Measurements from ENCODE around the gene CD200R1L. TPM values are rescaled to one million over a fixed set of nuclear protein-coding genes. Genes with fewer than 3 reads are reported as not detected.

Gene CD200R1L
- total and polyA plus RNA-seq, 9 of the 15 experiments (the other 6 are each of a cell fraction or from before 2014, with no cell fraction given), result not detected

DNA sequence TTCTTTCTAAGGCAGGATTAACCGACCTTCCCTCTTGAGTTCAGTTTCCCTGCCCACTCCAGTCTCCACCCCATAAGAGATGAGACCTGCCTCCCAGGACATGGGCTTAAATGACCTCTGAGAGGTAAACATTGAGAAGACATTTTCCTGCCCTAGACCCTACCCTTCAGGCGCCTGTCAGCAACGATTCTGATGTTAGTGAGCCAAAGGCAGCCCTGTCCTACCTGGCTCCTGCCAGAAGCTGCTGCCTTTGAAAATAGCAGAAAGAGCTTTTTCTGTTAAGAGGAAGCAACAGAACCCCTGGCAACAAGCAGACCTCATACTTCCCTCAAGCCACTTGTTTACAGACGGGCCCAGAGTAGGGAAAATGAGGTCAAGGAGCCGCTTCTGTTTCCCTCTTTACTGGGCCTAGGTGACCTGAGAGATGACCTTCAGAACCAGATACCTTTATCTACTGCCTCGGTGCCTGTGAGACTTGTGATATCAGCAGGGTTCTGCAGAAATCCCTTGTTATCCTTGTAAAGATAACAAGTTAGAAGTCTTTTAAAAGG is 52.0 kb downstream of the CD200R1L start (continued):
- TF ChIP-seq HNRNPUL1 (IDR thresholded peaks at IDR 0.05; ENCODE audit: low read length), result no peak
- TF ChIP-seq GABPA (tag; conservative IDR thresholded peaks at IDR 0.05; ENCODE audit: low read depth), result no peak
- TF ChIP-seq COPS2 (conservative IDR thresholded peaks at IDR 0.05), result no peak
- no peak for TF ChIP-seq NR2C1 (IDR thresholded peaks at IDR 0.05)
- peak; percentile 66; the same call in 1 of the 2 replicates for TF ChIP-seq NR2C1 (tag; IDR thresholded peaks at IDR 0.05)
- TF ChIP-seq ZNF785 (CRISPR knock-in tag; IDR thresholded peaks at IDR 0.05), result no peak
- TF ChIP-seq CAMTA2 (CRISPR knock-in tag; conservative IDR thresholded peaks at IDR 0.05), result no peak
- no peak for TF ChIP-seq SPI1 (IDR thresholded peaks at IDR 0.05; ENCODE audit: borderline replicate concordance, low read depth, low read length)
- TF ChIP-seq CCAR2 (IDR thresholded peaks at IDR 0.05; ENCODE audit: low read depth, low read length), result no peak
- TF ChIP-seq NCOA1 (IDR thresholded peaks at IDR 0.05; ENCODE audit: low read depth), result 0 out of 2 replicates have a peak, but pooled peaks have one; percentile 29
- peak; percentile 78 for TF ChIP-seq ARID1B (IDR thresholded peaks at IDR 0.05)
- no peak for TF ChIP-seq ZNF408 (CRISPR knock-in tag; IDR thresholded peaks at IDR 0.05; ENCODE audit: low read depth)
- TF ChIP-seq FOXK2 (conservative IDR thresholded peaks at IDR 0.05 in 1 of 2, IDR thresholded peaks at IDR 0.05 in 1 of 2; ENCODE audit: low read depth in 2 of 2), result peak; percentile 74 to 82
- TF ChIP-seq CBFB (CRISPR knock-in tag; IDR thresholded peaks at IDR 0.05), result no peak
- peak; percentile 80 for TF ChIP-seq SOX6 (IDR thresholded peaks at IDR 0.05)
- TF ChIP-seq ZHX1 (conservative IDR thresholded peaks at IDR 0.05; ENCODE audit: low read length), result no peak
- peak in 1 of 2 experiments; percentile 27; a peak in 1 of 4 replicates for TF ChIP-seq ETV6 (IDR thresholded peaks at IDR 0.05; ENCODE audit: borderline replicate concordance in 1 of 2, low read depth in 2 of 2, low read length in 1 of 2)
- no peak for TF ChIP-seq ETV6 (CRISPR knock-in tag; IDR thresholded peaks at IDR 0.05; ENCODE audit: borderline replicate concordance)
- TF ChIP-seq, protein P1, sequence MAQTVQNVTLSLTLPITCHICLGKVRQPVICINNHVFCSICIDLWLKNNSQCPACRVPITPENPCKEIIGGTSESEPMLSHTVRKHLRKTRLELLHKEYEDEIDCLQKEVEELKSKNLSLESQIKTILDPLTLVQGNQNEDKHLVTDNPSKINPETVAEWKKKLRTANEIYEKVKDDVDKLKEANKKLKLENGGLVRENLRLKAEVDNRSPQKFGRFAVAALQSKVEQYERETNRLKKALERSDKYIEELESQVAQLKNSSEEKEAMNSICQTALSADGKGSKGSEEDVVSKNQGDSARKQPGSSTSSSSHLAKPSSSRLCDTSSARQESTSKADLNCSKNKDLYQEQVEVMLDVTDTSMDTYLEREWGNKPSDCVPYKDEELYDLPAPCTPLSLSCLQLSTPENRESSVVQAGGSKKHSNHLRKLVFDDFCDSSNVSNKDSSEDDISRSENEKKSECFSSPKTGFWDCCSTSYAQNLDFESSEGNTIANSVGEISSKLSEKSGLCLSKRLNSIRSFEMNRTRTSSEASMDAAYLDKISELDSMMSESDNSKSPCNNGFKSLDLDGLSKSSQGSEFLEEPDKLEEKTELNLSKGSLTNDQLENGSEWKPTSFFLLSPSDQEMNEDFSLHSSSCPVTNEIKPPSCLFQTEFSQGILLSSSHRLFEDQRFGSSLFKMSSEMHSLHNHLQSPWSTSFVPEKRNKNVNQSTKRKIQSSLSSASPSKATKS (CRISPR knock-in tag; IDR thresholded peaks at IDR 0.05), result no peak
- TF ChIP-seq ZFX (CRISPR knock-in tag; IDR thresholded peaks at IDR 0.05), result peak; percentile 35; the same call in 1 of the 2 replicates
- TF ChIP-seq HCFC1 (IDR thresholded peaks at IDR 0.05; ENCODE audit: low read depth, low read length), result no peak
- no peak for TF ChIP-seq ZNF121 (CRISPR knock-in tag; conservative IDR thresholded peaks at IDR 0.05)
- no peak for TF ChIP-seq SRF (CRISPR knock-in tag; IDR thresholded peaks at IDR 0.05)
- TF ChIP-seq, protein P2, sequence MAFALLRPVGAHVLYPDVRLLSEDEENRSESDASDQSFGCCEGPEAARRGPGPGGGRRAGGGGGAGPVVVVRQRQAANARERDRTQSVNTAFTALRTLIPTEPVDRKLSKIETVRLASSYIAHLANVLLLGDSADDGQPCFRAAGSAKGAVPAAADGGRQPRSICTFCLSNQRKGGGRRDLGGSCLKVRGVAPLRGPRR (CRISPR knock-in tag; IDR thresholded peaks at IDR 0.05), result no peak
- no peak; the same call in 1 of the 2 replicates for TF ChIP-seq SMARCA4 (IDR thresholded peaks at IDR 0.05)
- TF ChIP-seq SRSF7 (optimal IDR thresholded peaks at IDR 0.05; ENCODE audit: low read depth, low read length), result no peak
